Memory B cell (primary cell): ENCODE measurements around the gene CDCA7.
"Not testable (repeated sequence)": the region's sequence is repeated elsewhere in the genome, so short reads cannot be mapped to it uniquely, and the experiment has no call there.

ENCODE experiments used
- ATAC-seq: fragments of 150-1000 bp; cut with Tn5 transposase; 2 replicates; pipeline ENCODE4 v1.10.0; 2021; ENCODE audit warnings: low read depth, mild to moderate bottlenecking, moderate library complexity
- DNase-seq, 2 donors: peaks; one replicate each; pipeline ENCODE4 v3.0.0; 2022; ENCODE audit warnings: low spot score in 2 of 2
- H3K27ac Mint-ChIP-seq: one replicate; pipeline ENCODE4 v1.8.0; 2022; ENCODE audit warnings: mild to moderate bottlenecking, moderate library complexity, mixed read lengths
- H3K27me3 Mint-ChIP-seq: one replicate; pipeline ENCODE4 v1.8.0; 2022; ENCODE audit warnings: mixed read lengths
- H3K36me3 Mint-ChIP-seq: one replicate; pipeline ENCODE4 v1.8.0; 2022; ENCODE audit warnings: mild to moderate bottlenecking, mixed read lengths
- H3K4me1 Mint-ChIP-seq: one replicate; pipeline ENCODE4 v1.8.0; 2022; ENCODE audit warnings: mixed read lengths
- H3K4me3 Mint-ChIP-seq: one replicate; pipeline ENCODE4 v1.8.0; 2022; ENCODE audit warnings: mild to moderate bottlenecking, moderate library complexity, mixed read lengths
- H3K9me3 Mint-ChIP-seq: one replicate; pipeline ENCODE4 v1.8.0; 2022; ENCODE audit warnings: mixed read lengths

CDCA7 gene

DNA sequence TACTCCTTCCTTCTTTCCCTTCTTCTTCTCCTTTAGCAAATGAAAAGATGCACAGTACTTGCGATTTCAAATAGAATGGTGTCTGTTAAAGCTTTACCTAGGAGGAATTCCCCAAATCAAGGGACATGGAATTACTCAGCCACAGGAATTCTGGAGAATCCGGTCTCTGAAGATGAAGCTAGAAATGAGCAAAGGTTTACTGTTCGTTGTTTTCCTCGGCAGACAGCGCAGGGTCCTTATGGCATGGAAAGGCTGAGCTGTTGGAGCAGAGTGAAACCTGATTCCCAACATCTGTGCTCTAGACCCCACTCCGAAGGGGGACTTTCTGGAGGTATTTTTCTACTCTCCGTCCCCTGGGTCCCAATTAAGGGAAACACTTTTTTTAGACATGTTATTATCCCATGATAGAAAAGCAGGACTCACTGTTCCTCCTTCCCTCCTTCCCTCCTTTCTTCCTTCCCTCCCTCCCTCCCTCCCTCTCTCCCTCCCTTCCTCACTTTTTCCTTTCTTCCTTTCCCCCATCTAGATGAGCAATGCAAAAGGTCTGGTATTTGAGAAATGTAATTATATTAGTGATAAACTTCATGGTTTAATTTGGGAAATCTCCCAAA lies 47.1 kb downstream of the CDCA7 start:
- DNase-seq (no peak), ATAC-seq (no peak)
- Mint-ChIP-seq H3K9me3 (no peaks in the 10 kb centered on the region), H3K4me3 (no peak overlapping the region), H3K4me1 (peaks cover 4% of the 10 kb centered on the region), H3K27ac (no peak overlapping the region), H3K27me3 (peaks cover 27% of the 10 kb centered on the region), H3K36me3 (no peaks in the 10 kb centered on the region)

DNA sequence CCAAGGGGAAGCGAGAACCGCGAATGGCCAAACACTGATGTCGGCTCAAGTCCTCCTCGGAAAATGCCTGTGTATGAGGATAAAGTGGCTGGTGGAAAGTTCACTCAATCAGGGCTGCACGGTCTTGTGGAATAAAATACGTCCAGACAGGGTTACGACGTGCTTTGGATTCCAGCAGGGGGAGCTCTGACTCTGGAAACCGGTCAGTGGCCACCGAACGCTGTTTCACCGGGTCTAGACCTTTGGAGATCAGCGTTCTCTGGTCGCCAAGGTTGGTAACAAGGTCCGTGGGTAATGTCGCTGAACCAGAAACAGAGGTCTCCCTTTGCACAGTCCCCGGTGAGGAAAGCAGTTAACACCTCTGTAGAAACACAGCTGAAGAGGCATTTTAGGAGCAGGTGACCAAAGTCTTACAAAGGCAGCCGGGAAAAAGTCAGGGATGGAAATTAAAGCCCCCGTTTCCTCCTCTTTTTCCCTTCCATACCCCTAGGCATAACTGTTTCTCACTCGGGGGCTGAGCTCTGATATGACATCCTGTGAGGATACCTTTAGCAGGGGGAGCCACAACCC lies 47.8 kb downstream of the CDCA7 start:
- no peaks in the 10 kb centered on the region for H3K36me3 Mint-ChIP-seq
- peak; percentile 69 to 74 for DNase-seq
- no peak overlapping the region for H3K27ac Mint-ChIP-seq
- no peaks in the 10 kb centered on the region for H3K9me3 Mint-ChIP-seq
- H3K27me3 Mint-ChIP-seq, result peaks cover 24% of the 10 kb centered on the region
- peaks cover 4% of the 10 kb centered on the region for H3K4me1 Mint-ChIP-seq
- ATAC-seq, result peak; percentile 90
- H3K4me3 Mint-ChIP-seq, result no peak overlapping the region

DNA sequence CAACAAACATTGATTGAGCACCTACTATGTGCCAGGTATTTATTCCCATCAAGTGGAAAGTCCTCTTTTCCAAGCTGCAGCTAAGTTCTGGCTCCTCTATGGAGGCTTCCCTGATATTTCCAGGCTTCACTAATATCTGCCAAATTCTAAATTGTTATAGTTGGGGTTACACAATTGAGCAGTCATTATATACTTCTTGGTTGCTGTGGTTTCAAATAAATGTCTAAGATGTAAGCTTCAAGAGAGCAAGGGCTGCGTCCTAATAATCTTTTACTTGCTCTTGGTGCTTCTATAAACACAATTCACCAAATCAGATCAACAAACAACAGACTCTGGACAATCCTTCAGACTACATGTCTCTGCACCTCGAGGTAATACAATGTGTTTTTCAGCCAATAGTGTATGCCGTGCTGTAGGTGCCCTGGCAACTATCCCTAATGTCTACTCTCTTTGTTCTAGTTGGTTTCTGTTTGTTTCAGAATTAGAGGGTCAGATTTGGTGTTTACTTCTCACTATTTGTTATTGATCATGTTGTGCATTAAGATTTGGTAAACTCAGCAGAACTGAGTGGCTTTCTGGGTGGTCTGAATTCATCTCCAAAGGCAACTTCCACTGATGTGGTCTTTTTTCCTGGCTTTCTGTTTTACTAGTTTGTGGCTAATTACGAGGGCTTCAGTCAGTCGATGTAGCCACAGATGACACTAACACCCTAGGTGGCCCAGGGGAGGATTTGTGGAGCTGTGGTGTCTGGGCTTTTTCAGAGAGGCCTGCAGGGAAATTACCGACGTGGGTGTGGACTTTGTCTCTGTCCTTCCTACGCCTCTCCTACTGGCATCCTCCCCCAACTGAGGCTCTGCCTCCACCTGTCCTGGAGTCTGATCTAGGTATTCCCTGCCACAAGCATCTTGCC lies 50.4 kb downstream of the CDCA7 start:
- Mint-ChIP-seq H3K4me1 (peaks cover 4% of the 10 kb centered on the region), H3K4me3 (no peak overlapping the region), H3K36me3 (no peaks in the 10 kb centered on the region), H3K9me3 (no peaks in the 10 kb centered on the region), H3K27ac (no peak overlapping the region), H3K27me3 (peaks cover 19% of the 10 kb centered on the region)
- ATAC-seq, result no peak
- no peak for DNase-seq

DNA sequence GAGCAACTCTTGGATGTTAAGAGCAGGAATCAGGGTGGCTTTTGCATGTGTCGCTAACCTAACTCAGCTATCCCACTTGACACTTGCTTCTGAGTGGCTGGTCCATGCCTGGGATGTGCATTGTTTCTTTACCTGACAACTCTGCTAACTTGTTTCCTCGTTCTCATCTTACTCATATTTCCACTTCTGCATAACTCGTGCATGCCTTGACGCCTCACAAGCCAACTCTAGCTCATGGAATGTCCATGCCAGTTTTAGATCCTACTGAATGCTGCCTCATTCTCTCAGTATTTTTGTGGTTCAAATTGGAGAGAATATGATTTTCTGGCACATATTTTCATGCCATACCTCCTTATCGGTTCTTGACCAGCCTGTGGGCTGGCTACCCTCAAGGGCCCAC lies 52.5 kb downstream of the CDCA7 start:
- Mint-ChIP-seq H3K27ac (no peak overlapping the region), H3K9me3 (no peaks in the 10 kb centered on the region), H3K4me1 (peaks cover 4% of the 10 kb centered on the region), H3K36me3 (no peaks in the 10 kb centered on the region), H3K4me3 (no peak overlapping the region), H3K27me3 (peaks cover 12% of the 10 kb centered on the region)
- DNase-seq (no peak), ATAC-seq (no peak)

DNA sequence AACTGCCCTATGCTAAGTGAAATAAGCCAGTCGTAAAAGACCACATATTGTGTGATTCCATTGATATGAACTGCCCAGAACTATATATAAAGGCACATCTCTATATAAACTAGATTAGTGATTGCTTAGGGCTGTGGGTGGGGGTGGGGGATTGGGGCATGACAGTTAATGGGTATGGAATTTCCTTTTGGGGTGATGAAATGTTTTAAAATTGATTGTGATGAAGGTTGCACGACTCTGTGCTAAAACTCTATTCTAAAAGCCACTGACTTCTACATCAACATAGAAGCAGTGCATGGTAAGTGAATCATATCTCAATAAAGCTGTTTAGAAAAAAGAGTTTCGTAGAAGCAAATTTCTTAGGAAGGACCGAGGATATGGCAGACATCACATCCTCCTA lies 53.0 kb downstream of the CDCA7 start:
- H3K9me3 Mint-ChIP-seq, result no peaks in the 10 kb centered on the region
- H3K27me3 Mint-ChIP-seq, result peaks cover 8% of the 10 kb centered on the region
- H3K27ac Mint-ChIP-seq, result no peak overlapping the region
- ATAC-seq (no peak), DNase-seq (no peak)
- H3K36me3 Mint-ChIP-seq, result no peaks in the 10 kb centered on the region
- no peaks in the 10 kb centered on the region for H3K4me1 Mint-ChIP-seq
- no peak overlapping the region for H3K4me3 Mint-ChIP-seq

DNA sequence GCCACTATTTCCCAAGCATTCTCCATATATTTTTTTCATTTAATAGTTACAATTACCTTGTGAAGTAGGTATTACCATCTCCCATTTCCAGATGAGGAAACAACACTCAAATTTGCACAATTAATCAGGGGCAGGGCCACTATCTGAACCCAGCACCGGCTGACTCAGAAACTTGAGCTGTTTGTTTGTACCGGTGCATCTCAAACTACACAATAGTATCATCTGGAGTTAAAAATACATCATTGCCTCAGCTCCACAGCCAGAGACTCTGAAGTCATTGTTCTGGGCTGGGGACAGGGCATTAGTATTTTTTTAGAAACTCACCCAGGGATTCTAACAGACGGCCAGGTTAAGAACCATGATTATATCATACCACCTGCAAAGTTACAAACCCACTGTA lies 55.9 kb downstream of the CDCA7 start:
- H3K4me1 Mint-ChIP-seq, result peaks cover 2% of the 10 kb centered on the region
- peaks cover 9% of the 10 kb centered on the region for H3K27me3 Mint-ChIP-seq
- no peak overlapping the region for H3K4me3 Mint-ChIP-seq
- ATAC-seq (no peak), DNase-seq (no peak)
- no peaks in the 10 kb centered on the region for H3K36me3 Mint-ChIP-seq
- H3K27ac Mint-ChIP-seq, result no peak overlapping the region
- H3K9me3 Mint-ChIP-seq, result no peaks in the 10 kb centered on the region

DNA sequence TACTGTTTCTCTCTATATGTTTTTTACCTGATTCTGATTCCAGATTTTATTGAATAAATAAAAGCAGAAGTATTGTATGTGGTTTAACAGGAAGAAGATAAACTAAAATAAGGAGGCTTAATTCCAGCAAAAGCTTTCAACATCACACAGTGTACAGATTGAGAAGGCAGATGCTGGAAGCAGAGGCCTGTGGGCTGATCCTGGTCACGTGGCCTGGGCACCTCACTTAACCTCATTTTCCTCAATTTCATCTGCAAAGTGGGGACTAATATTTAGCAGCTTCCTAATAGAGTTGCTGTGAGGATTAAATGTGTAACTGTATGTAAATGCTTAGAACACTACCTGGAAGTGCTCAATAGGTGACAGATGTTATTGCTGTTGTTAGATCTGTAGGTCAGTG lies 58.0 kb downstream of the CDCA7 start:
- Mint-ChIP-seq H3K4me3 (no peak overlapping the region), H3K36me3 (no peaks in the 10 kb centered on the region), H3K27ac (no peak overlapping the region), H3K27me3 (peaks cover 11% of the 10 kb centered on the region), H3K9me3 (no peaks in the 10 kb centered on the region), H3K4me1 (peaks cover 2% of the 10 kb centered on the region)
- no peak for ATAC-seq
- DNase-seq, result no peak

DNA sequence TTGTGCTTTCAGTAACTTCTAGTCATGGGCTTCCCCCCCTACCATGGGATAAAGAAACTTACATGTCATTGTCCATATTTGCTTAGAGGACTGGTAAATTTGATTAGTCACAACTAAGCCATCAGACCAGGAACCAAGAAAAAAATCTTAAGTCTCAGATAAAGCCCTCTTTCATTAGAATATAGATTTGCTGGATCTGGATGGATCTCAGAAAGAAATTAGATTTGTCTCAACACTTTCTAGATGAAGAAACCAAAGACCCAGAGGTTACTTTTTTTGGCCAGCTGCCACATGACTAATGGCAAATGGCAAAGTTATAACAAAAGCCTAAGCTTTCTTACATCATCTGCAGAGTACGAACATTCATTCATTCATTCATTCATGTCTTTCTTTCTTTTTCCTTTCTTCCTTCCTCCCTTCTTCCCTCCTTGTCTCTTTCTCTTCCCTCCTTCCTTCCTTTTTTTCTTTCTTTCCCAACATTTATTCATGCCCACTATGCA lies 60.2 kb downstream of the CDCA7 start:
- H3K4me1 Mint-ChIP-seq, result peaks cover 2% of the 10 kb centered on the region
- peaks cover 14% of the 10 kb centered on the region for H3K27me3 Mint-ChIP-seq
- no peaks in the 10 kb centered on the region for H3K9me3 Mint-ChIP-seq
- no peaks in the 10 kb centered on the region for H3K36me3 Mint-ChIP-seq
- no peak overlapping the region for H3K27ac Mint-ChIP-seq
- no peak for DNase-seq
- no peak overlapping the region for H3K4me3 Mint-ChIP-seq
- no peak for ATAC-seq

DNA sequence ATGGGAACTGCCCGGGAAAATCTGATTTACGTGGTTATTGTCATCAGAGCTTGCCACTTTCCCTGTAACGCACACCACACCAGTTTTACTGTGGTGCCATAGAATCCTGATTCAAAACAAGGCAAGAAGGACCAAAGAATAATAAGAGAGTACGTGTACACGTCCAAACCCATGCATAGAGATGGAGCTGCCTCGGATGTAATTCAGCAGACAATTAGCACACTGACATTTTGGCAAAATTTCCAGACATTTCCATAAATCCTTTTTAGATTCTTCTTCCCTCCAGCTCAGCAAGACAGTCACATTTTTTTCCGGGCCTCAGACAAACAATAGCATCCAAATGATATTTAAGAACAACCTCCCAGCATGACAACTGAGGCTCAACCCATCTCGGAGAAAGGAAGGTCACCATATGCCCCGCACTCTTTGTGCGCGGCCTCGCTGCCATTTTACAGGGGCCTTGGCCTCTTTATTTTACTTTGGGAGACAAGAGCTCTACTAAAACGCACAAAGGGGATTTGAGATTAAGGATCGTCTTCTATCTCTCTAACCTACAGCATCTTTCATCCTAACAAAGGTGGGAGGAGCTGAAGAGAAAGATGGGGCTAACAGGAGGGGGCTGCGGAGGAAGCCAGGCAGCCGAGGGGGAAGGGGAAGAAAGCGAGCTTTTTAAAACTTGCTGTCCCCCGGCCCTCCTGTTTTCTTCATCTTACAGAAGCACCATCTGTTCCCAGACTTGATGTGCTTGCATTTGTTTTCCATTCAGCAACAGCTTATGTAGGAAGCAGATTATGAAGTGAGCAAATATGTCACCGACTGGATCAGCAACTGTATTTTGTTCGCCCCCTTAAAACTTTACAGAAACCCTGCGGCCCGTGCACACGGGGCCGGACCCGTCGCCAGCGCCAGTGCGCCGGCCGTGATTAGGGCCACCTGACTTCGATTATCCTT lies 61.0 kb downstream of the CDCA7 start:
- Mint-ChIP-seq H3K9me3 (no peaks in the 10 kb centered on the region), H3K27ac (no peak overlapping the region), H3K4me3 (no peak overlapping the region), H3K36me3 (no peaks in the 10 kb centered on the region), H3K27me3 (peaks cover 14% of the 10 kb centered on the region), H3K4me1 (peaks cover 2% of the 10 kb centered on the region)
- ATAC-seq (no peak), DNase-seq (no peak)

DNA sequence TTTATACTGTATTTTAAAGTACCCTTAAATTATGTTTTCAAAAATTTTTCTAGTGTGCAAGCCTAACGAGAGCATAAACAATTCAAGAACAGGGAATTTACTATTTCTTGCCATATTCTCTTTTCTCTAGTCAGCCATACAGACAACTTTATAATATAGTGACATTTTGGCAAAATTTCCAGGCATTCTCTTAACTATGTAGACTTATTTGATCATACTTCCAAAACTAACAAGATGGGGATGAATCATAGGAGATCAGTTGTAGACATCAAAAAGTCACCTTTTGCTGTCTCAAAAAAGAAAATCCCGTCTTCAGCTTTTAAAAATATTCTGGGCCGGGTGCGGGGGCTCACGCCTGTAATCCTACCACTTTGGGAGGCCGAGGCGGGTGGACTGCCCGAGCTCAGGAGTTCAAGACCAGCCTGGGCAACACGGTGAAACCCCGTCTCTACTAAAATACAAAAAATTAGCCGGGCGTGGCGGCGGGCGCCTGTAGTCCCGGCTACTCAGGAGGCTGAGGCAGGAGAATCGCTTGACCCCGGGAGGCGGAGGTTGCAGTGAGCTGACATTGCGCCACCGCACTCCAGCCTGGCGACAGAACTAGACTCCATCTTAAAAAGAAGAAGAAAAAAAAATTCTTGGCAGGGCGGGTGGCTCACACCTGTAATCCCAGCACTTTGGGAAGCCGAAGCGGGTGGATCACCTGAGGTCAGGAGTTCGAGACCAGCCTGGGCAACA lies 61.9 kb downstream of the CDCA7 start:
- H3K4me1 Mint-ChIP-seq, DNase-seq, H3K4me3 Mint-ChIP-seq, ATAC-seq, H3K36me3 Mint-ChIP-seq, H3K9me3 Mint-ChIP-seq, H3K27ac Mint-ChIP-seq: not testable (repeated sequence)
- H3K27me3 Mint-ChIP-seq, result peaks cover 19% of the 10 kb centered on the region

DNA sequence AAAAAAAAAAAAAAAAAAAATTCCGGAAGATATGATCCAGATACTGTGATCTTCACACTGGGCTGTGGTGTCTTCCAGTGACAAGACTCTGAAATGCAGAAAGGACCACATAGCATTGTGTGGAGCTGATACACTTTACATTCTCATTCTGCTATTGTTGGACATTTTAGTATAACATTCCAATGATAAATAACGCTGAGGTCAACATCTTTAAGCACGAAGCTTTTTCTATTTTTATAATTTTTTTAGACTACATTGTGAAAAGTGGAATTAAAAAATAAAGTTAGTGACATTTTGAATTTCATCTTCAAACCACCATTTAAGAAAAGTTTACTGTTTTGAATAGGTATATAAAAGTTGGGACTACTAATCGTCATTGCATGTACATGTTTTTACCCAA lies 62.7 kb downstream of the CDCA7 start:
- Mint-ChIP-seq H3K27ac (no peak overlapping the region), H3K9me3 (no peaks in the 10 kb centered on the region), H3K4me1 (peaks cover 2% of the 10 kb centered on the region), H3K4me3 (no peak overlapping the region), H3K36me3 (no peaks in the 10 kb centered on the region), H3K27me3 (peaks cover 23% of the 10 kb centered on the region)
- DNase-seq (no peak), ATAC-seq (no peak)

DNA sequence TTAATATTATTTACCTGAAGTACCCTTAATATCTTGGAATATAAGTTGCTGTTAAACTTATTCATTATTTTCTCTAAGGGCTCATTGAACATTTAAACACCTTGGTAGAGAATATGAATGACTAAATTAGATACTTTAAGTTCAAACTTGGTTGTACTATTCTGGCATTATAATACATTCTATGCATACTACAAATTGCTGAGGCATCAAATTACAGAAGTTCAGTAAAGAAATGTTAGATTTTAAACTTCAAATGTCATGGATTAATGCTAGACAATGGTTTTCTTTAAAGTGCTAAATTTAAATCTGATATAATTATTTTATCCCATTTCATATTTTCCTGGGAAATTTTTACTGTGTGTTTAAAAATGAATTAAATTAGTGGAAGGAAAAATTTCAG lies 63.1 kb downstream of the CDCA7 start:
- Mint-ChIP-seq H3K27me3 (peaks cover 23% of the 10 kb centered on the region), H3K36me3 (no peaks in the 10 kb centered on the region), H3K27ac (no peak overlapping the region), H3K4me3 (no peak overlapping the region), H3K4me1 (peaks cover 2% of the 10 kb centered on the region), H3K9me3 (no peaks in the 10 kb centered on the region)
- ATAC-seq, result no peak
- DNase-seq, result no peak
